ENCODE measurements around the gene LSM14A. TPM values are rescaled to one million over a fixed set of nuclear protein-coding genes. Genes with fewer than 3 reads are reported as not detected.
"Not testable (repeated sequence)": the region's sequence is repeated elsewhere in the genome, so short reads cannot be mapped to it uniquely, and the experiment has no call there.

LSM14A gene
- polyA plus RNA-seq, 1 experiment: 97.0 TPM

- POLR2A ChIA-PET: no interaction called here
- H3K27ac ChIP-seq (ENCODE audit: low read depth, low read length): no peak overlapping the region
- CTCF ChIA-PET: no interaction called here
- no peak for TF ChIP-seq CTCF (IDR thresholded peaks at IDR 0.05; ENCODE audit: low read depth, low read length)
- H3K9me3 ChIP-seq (ENCODE audit: control insufficient read depth, insufficient read depth, low read length): no peaks in the 10 kb centered on the region
- H3K4me3 ChIP-seq (ENCODE audit: low read depth, low read length): no peak overlapping the region
- no peaks in the 10 kb centered on the region for H3K27me3 ChIP-seq (ENCODE audit: control insufficient read depth, insufficient read depth, low read length)
- DNase-seq (ENCODE audit: low read depth, low spot score): no peak
These were observed 41.0 kb downstream of the LSM14A start for GRCh38 chr19:34213283-34213682.

DNA sequence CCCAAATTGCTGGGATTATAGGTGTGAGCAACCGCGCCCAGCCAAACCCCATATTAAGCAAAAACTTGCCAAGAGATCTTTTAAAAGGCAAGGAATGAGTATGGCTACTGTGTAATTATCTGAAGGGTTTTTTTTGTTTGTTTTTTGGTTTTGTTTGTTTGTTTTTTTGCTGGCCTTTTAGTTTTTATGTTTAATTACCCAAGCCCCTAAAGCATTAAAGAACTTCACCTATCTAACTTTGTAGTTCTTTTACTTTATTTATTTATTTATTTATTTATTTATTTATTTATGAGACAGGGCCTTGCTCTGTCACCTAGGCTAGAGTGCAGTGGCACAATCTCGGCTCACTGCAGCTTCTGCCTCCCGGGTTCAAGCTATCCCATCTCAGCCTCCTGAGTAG, 41.7 kb downstream of the LSM14A start:
- no peak for DNase-seq (ENCODE audit: low read depth, low spot score)
- ChIA-PET POLR2A (no interaction called here), CTCF (no interaction called here)

DNA sequence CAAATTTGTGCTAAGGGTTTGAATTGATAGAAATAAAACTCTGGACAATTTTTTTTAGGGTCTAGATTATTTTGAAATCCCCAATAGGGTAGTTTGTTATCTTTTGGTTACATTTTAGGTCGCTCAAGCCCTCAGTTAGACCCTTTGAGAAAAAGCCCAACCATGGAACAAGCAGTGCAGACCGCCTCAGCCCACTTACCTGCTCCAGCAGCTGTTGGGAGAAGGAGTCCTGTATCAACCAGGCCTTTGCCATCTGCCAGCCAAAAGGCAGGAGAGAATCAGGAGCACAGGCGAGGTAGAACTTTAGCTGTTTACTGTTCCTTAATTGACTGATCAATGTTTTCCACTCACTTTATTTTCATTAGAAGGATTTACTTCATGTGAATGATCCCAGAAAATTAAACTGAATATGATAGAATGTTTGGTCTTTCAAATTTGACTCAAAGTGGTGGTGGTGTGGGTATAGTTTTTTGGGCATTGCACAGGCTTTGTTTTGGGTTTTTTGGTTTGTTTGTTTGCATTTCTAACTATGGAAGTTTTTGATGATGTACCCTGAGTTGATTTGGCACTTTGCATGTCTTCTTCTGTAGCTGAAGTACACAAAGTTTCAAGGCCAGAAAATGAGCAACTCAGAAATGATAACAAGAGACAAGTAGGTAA, 42.8 kb downstream of the LSM14A start:
- Histone ChIP-seq H3K27ac (ENCODE audit: low read depth, low read length) (no peak overlapping the region), H3K4me3 (ENCODE audit: low read depth, low read length) (no peak overlapping the region), H3K9me3 (ENCODE audit: control insufficient read depth, insufficient read depth, low read length) (no peaks in the 10 kb centered on the region), H3K27me3 (ENCODE audit: control insufficient read depth, insufficient read depth, low read length) (no peaks in the 10 kb centered on the region)
- POLR2A ChIA-PET: no interaction called here
- no peak for TF ChIP-seq CTCF (IDR thresholded peaks at IDR 0.05; ENCODE audit: low read depth, low read length)
- no peak for DNase-seq (ENCODE audit: low read depth, low spot score)
- CTCF ChIA-PET: no interaction called here

More for the DNA sequence above, 41.7 kb downstream of the LSM14A start:
- H3K9me3 ChIP-seq (ENCODE audit: control insufficient read depth, insufficient read depth, low read length): no peaks in the 10 kb centered on the region
- no peaks in the 10 kb centered on the region for H3K27me3 ChIP-seq (ENCODE audit: control insufficient read depth, insufficient read depth, low read length)
- no peak for TF ChIP-seq CTCF (IDR thresholded peaks at IDR 0.05; ENCODE audit: low read depth, low read length)
- H3K4me3 ChIP-seq (ENCODE audit: low read depth, low read length): no peak overlapping the region
- no peak overlapping the region for H3K27ac ChIP-seq (ENCODE audit: low read depth, low read length)

DNA sequence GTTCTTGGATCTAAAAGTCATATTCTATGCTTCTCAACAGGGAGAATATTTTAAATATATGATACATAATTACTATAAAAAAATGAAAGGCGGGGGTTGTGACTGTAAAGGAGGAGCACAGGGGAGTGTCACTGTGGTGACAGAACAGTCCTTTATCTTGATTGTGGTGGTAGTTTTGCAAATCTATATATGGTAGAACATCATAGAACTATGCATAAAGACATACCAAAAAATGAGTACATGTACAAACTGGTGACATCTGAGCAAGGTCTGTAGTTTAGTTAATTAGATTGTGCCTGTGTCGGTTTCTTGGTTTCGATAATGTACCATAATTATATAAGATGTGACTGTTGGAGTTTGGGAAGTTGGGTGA, 43.3 kb downstream of the LSM14A start:
- CTCF ChIA-PET: no interaction called here
- Histone ChIP-seq H3K27ac (ENCODE audit: low read depth, low read length) (no peak overlapping the region), H3K27me3 (ENCODE audit: control insufficient read depth, insufficient read depth, low read length) (no peaks in the 10 kb centered on the region), H3K9me3 (ENCODE audit: control insufficient read depth, insufficient read depth, low read length) (no peaks in the 10 kb centered on the region), H3K4me3 (ENCODE audit: low read depth, low read length) (no peak overlapping the region)
- TF ChIP-seq CTCF (IDR thresholded peaks at IDR 0.05; ENCODE audit: low read depth, low read length): no peak
- no peak for DNase-seq (ENCODE audit: low read depth, low spot score)
- POLR2A ChIA-PET: interaction anchor here (0.7 kb wide), 1 partner anchor 10 kb away, joined by 3 read pairs; no protein-coding TSS in a partner anchor

DNA sequence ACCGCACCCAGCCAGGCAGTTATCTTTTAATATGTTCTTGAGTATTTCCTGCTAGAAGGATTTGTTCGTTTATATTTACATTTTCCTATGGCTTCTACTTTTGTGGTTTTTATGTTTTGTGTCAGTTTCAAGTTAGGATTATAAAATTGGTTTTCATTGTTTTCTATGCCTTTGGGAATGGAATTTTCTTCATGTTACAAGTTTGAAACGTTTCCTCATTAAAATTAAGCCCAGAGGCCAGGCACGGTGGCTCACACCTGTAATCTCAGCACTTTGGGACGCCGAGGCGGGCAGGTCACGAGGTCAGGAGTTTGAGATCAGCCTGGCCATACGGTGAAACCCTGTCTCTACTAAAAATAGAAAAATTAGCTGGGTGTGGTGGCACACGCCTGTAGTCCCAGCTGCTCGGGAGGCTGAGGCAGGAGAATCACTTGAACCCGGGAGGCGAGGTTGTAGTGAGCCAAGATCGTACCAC, 44.5 kb downstream of the LSM14A start:
- H3K9me3 ChIP-seq (ENCODE audit: control insufficient read depth, insufficient read depth, low read length); H3K27ac ChIP-seq (ENCODE audit: low read depth, low read length); H3K4me3 ChIP-seq (ENCODE audit: low read depth, low read length); DNase-seq (ENCODE audit: low read depth, low spot score); H3K27me3 ChIP-seq (ENCODE audit: control insufficient read depth, insufficient read depth, low read length): not testable (repeated sequence)
- CTCF ChIA-PET: interaction anchor here (2.5 kb wide), 1 partner anchor 129 kb away, joined by 7 read pairs; no protein-coding TSS in a partner anchor
- POLR2A ChIA-PET: interaction anchor here (0.5 kb wide), 1 partner anchor 20 kb away, joined by 3 read pairs; no protein-coding TSS in a partner anchor

Data from AG04450 (cell line).